Measurements from ENCODE around the gene CENPA. TPM values are rescaled to one million over a fixed set of nuclear protein-coding genes. Genes with fewer than 3 reads are reported as not detected.

CENPA gene
- total and polyA plus RNA-seq, 2 of the 13 experiments (the other 11 are each of a cell fraction or from before 2014, with no cell fraction given), result 28.5 to 38.5 TPM

DNA sequence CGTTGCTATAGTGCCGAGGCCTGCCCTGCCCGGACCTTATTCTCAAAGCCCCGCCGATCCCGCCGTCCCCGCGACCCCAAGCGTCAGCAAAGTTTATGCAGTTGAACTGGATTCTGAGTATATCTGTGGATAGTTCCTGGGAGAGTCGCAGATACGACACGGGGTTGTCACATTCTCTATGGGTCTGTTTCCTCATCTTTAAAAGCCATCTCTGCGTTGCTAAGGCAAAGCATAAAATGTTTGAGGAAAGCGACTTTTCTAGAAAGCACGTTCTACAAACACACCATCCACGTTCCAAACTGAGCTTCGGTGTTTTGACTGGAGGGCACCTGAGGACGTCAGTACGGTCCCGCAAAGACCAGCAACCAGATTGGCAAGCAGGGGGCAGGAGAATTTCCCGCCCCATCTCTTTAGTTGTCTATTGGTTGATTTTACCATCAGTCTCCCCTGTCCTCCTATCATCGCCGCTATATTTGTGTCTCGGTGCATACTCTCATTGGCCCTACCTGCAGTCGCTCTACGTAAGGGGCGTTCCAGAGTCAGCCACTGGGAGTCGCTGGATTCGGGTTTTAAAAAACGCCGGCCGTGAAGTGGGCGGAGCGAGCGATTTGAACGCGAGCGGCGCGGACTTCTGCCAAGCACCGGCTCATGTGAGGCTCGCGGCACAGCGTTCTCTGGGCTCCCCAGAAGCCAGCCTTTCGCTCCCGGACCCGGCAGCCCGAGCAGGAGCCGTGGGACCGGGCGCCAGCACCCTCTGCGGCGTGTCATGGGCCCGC is at the start of gene CENPA (continued):
- TF ChIP-seq, protein P1, sequence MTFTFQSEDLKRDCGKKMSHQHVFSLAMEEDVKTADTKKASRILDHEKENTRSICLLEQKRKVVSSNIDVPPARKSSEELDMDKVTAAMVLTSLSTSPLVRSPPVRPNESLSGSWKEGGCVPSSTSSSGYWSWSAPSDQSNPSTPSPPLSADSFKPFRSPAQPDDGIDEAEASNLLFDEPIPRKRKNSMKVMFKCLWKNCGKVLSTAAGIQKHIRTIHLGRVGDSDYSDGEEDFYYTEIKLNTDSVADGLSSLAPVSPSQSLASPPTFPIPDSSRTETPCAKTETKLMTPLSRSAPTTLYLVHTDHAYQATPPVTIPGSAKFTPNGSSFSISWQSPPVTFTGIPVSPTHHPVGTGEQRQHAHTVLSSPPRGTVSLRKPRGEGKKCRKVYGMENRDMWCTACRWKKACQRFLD (CRISPR knock-in tag; IDR thresholded peaks at IDR 0.05; ENCODE audit: borderline replicate concordance), result peak; percentile 91; the same call in 1 of the 2 replicates
- TF ChIP-seq, protein P2, sequence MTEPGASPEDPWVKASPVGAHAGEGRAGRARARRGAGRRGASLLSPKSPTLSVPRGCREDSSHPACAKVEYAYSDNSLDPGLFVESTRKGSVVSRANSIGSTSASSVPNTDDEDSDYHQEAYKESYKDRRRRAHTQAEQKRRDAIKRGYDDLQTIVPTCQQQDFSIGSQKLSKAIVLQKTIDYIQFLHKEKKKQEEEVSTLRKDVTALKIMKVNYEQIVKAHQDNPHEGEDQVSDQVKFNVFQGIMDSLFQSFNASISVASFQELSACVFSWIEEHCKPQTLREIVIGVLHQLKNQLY (CRISPR knock-in tag; IDR thresholded peaks at IDR 0.05), result peak; percentile 79; the same call in 1 of the 2 replicates
- peak; percentile 23 for TF ChIP-seq AGO1 (IDR thresholded peaks at IDR 0.05; ENCODE audit: low read depth, low read length, poor library complexity, severe bottlenecking)
- TF ChIP-seq SRF (IDR thresholded peaks at IDR 0.05; ENCODE audit: low read depth, low read length), result peak; percentile 36; the same call in 1 of the 2 replicates
- no peak for TF ChIP-seq CEBPB (IDR thresholded peaks at IDR 0.05; ENCODE audit: borderline replicate concordance, low read depth, low read length)
- peak; percentile 99 for TF ChIP-seq SATB2 (CRISPR knock-in tag; IDR thresholded peaks at IDR 0.05)
- TF ChIP-seq, protein P3, sequence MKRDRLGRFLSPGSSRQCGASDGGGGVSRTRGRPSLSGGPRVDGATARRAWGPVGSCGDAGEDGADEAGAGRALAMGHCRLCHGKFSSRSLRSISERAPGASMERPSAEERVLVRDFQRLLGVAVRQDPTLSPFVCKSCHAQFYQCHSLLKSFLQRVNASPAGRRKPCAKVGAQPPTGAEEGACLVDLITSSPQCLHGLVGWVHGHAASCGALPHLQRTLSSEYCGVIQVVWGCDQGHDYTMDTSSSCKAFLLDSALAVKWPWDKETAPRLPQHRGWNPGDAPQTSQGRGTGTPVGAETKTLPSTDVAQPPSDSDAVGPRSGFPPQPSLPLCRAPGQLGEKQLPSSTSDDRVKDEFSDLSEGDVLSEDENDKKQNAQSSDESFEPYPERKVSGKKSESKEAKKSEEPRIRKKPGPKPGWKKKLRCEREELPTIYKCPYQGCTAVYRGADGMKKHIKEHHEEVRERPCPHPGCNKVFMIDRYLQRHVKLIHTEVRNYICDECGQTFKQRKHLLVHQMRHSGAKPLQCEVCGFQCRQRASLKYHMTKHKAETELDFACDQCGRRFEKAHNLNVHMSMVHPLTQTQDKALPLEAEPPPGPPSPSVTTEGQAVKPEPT (CRISPR knock-in tag; IDR thresholded peaks at IDR 0.05; ENCODE audit: low read depth), result peak; percentile 98
- peak; percentile 94; the same call in 1 of the 2 replicates for TF ChIP-seq ZNF569 (CRISPR knock-in tag; IDR thresholded peaks at IDR 0.05; ENCODE audit: borderline replicate concordance)
- TF ChIP-seq HOXA3 (CRISPR knock-in tag; IDR thresholded peaks at IDR 0.05), result peak; percentile 92
- TF ChIP-seq, protein P4, sequence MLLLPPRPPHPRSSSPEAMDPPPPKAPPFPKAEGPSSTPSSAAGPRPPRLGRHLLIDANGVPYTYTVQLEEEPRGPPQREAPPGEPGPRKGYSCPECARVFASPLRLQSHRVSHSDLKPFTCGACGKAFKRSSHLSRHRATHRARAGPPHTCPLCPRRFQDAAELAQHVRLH (CRISPR knock-in tag; IDR thresholded peaks at IDR 0.05; ENCODE audit: borderline replicate concordance, low read depth), result peak; percentile 100
- TF ChIP-seq STAT5B (CRISPR knock-in tag; IDR thresholded peaks at IDR 0.05), result peak; percentile 83
- TF ChIP-seq, protein P5, sequence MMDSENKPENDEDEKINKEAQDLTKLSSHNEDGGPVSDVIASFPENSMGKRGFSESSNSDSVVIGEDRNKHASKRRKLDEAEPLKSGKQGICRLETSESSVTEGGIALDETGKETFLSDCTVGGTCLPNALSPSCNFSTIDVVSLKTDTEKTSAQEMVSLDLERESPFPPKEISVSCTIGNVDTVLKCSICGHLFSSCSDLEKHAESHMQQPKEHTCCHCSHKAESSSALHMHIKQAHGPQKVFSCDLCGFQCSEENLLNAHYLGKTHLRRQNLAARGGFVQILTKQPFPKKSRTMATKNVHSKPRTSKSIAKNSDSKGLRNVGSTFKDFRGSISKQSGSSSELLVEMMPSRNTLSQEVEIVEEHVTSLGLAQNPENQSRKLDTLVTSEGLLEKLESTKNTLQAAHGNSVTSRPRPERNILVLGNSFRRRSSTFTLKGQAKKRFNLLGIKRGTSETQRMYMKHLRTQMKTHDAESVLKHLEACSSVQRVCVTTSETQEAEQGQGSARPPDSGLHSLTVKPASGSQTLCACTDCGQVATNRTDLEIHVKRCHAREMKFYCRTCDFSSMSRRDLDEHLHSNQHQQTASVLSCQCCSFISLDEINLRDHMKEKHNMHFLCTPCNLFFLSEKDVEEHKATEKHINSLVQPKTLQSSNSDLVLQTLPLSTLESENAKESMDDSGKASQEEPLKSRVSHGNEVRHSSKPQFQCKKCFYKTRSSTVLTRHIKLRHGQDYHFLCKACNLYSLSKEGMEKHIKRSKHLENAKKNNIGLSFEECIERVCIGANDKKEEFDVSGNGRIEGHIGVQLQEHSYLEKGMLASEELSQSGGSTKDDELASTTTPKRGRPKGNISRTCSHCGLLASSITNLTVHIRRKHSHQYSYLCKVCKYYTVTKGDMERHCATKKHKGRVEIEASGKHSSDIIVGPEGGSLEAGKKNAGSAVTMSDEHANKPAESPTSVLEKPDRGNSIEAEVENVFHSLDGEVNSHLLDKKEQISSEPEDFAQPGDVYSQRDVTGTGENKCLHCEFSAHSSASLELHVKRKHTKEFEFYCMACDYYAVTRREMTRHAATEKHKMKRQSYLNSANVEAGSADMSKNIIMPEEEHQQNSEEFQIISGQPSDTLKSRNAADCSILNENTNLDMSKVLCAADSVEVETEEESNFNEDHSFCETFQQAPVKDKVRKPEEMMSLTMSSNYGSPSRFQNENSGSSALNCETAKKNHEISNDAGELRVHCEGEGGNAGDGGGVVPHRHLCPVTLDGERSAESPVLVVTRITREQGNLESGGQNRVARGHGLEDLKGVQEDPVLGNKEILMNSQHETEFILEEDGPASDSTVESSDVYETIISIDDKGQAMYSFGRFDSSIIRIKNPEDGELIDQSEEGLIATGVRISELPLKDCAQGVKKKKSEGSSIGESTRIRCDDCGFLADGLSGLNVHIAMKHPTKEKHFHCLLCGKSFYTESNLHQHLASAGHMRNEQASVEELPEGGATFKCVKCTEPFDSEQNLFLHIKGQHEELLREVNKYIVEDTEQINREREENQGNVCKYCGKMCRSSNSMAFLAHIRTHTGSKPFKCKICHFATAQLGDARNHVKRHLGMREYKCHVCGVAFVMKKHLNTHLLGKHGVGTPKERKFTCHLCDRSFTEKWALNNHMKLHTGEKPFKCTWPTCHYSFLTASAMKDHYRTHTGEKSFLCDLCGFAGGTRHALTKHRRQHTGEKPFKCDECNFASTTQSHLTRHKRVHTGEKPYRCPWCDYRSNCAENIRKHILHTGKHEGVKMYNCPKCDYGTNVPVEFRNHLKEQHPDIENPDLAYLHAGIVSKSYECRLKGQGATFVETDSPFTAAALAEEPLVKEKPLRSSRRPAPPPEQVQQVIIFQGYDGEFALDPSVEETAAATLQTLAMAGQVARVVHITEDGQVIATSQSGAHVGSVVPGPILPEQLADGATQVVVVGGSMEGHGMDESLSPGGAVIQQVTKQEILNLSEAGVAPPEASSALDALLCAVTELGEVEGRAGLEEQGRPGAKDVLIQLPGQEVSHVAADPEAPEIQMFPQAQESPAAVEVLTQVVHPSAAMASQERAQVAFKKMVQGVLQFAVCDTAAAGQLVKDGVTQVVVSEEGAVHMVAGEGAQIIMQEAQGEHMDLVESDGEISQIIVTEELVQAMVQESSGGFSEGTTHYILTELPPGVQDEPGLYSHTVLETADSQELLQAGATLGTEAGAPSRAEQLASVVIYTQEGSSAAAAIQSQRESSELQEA (CRISPR knock-in tag; IDR thresholded peaks at IDR 0.05; ENCODE audit: not compliant biosample characterization), result peak; percentile 73
- peak; percentile 100 for TF ChIP-seq NFYC (CRISPR knock-in tag; IDR thresholded peaks at IDR 0.05)
- TF ChIP-seq, protein P6, sequence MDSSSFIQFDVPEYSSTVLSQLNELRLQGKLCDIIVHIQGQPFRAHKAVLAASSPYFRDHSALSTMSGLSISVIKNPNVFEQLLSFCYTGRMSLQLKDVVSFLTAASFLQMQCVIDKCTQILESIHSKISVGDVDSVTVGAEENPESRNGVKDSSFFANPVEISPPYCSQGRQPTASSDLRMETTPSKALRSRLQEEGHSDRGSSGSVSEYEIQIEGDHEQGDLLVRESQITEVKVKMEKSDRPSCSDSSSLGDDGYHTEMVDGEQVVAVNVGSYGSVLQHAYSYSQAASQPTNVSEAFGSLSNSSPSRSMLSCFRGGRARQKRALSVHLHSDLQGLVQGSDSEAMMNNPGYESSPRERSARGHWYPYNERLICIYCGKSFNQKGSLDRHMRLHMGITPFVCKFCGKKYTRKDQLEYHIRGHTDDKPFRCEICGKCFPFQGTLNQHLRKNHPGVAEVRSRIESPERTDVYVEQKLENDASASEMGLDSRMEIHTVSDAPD (CRISPR knock-in tag; IDR thresholded peaks at IDR 0.05), result peak; percentile 92

All from HepG2 (cell line).